ENCODE measurements around the gene EVI5.

EVI5 gene

GRCh38 chr1:92515796-92516201 is 269.1 kb downstream of the EVI5 start:
- DNase-seq (ENCODE audit: low read depth), result no peak

DNA sequence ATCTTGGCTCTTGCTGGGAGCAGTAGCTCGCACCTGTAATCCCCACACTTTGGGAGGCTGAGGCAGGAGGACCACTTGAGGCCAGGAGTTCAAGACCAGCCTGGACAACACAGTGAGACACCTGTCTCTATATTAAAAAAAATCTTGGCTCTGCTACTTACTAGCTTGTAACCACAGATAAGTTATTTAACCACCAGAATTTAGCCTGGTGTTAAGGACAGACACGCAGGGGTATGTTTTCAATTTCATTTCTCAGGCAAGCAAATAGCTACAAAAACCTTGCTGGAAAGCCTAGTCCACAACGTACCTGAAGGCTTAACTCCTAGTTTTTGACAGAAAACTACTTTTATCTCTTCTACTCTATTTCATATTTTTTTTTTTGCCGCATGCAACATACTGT is 273.4 kb downstream of the EVI5 start:
- no peak for DNase-seq (ENCODE audit: low read depth)

DNA sequence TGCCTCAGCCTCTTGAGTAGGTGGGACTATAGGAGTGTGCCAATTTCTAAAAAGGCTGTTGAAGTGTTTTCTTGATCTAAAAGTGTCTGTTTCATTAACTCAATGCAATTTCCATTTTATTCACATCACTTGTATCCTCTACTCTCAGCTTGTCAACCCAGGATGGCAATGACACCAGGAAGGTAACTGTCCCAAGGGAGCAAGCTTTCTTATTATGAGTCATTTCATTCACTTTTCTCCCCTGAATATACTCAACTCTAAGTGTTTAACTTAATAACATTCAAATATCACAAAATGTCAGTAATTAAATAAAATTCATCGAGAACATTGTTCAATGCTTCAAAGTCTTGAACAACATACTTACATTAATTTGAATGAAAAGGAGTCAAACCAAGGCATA is 275.3 kb downstream of the EVI5 start:
- no peak for DNase-seq (ENCODE audit: low read depth)

DNA sequence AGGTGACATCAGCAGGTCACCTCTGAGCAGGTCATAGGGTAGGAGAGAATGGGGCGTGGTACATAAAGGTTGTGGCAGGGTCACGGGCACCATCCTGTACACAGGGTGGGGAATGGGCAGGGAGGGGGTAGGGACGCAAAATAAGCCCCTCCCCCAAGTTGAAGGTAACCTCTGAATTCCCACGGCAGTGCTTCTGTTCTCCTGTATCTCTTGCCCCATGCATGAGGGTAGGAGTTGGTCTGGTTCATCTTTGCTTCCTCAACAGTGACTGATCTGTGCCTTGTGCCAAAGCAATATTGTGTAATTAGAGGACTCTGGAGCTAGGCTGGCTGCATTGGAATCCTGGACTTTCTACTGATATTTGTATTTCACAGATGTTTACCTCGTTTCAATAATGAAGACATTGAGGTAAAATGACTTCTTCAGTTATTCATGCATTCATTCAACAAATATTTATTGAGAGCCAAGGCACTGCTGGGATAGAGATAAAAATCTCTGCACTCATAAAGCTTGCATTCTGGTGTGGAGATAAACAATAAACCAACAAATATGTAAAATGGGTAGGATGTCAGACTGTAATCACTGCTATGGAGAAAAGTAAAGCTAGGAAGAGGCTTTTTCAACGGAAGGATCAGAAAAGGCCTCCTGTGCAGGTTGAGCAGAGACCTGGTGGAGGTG is 279.8 kb downstream of the EVI5 start:
- DNase-seq (ENCODE audit: low read depth), result no peak

- DNase-seq (ENCODE audit: low read depth), result no peak
Observed at GRCh38 chr1:92504291-92505014, 280.5 kb downstream of the EVI5 start.

- no peak for DNase-seq (ENCODE audit: low read depth)
Observed at GRCh38 chr1:92503926-92504285, 281.0 kb downstream of the EVI5 start.

DNA sequence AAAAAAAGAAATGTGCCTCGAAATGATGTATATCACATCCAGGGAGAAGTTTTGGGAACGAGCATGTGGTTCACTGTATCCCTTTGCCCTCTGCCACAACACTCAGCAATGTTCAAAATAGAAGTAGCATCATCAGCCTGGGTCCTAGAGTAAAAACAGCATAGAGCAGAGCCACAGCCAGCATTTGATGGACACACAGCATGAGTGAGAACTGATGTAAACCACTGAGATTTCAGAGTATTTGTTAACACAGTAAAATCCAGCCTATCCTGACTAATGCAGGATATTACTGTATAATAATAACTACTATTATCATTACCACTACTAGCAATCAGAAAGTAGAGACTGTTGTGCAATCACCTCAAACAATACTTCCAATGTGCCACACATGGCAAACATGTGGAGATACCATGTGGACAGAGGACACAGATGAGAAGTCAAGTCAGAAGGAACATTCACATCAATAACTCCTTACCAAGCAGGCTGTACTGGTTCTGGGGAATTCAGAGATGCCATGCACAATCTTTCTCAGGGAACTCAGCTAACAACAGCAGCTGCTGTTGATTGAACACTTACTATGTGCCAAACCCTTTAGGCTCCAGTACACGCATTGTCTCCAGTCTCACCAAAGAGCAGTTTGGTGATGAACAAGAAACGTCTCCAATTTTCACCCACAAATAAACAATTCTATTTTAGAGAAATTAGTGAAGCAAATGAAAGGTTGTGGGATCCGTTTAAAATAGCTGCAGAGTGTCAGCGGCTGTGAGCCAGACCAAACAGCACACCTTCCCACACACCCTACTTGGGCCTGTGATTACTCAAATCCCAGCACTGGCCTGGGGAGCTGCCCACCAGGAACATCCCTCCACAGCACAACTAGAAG is 281.6 kb downstream of the EVI5 start:
- no peak for DNase-seq (ENCODE audit: low read depth)

DNA sequence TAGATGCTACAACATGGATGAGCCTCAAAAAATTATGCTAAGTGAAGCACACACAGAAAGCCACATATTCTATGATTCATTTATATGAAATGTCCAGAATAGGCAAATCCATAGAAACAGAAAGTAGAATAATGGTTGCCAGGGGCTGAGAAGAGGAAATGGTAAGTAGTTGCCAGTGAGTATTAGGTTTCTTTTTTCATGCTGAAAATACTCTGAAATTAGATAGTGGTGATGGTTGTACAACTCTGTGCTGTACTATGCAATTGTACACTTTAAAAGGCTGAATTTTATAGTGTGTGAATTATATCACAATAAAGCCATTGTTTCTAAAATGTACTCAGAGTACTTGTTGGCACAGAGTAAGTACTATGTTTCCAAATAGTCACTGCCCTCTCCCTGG is 282.7 kb downstream of the EVI5 start:
- no peak for DNase-seq (ENCODE audit: low read depth)

- DNase-seq (ENCODE audit: low read depth), result no peak
Observed at GRCh38 chr1:92500552-92500951, 284.4 kb downstream of the EVI5 start.

GRCh38 chr1:92495392-92496063 is 289.4 kb downstream of the EVI5 start:
- DNase-seq (ENCODE audit: low read depth), result no peak

- no peak for DNase-seq (ENCODE audit: low read depth)
Observed at GRCh38 chr1:92494485-92495141, 290.3 kb downstream of the EVI5 start.

DNA sequence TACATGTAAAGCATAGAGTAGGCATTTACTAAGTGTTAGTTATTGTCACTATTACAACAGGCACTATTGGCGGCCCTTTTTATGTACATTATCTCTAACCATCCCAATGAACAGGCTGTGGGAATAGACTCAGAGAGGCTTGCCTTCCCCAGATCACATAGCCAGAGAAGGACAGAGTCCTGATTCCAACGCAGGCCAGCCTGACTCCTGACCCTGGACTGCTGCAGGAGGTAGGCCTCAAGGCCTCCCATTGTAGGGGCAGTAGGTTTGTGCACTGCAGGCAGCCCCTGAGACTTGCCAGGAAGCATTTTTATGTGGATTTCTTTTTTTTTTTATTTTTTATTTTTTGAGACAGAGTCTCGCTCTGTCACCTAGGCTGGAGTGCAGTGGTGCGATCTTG is 291.8 kb downstream of the EVI5 start:
- DNase-seq (ENCODE audit: low read depth), result no peak

- DNase-seq (ENCODE audit: low read depth), result no peak
Observed at GRCh38 chr1:92488832-92489231, 296.1 kb downstream of the EVI5 start.

GRCh38 chr1:92488416-92488815 is 296.5 kb downstream of the EVI5 start:
- no peak for DNase-seq (ENCODE audit: low read depth)

DNA sequence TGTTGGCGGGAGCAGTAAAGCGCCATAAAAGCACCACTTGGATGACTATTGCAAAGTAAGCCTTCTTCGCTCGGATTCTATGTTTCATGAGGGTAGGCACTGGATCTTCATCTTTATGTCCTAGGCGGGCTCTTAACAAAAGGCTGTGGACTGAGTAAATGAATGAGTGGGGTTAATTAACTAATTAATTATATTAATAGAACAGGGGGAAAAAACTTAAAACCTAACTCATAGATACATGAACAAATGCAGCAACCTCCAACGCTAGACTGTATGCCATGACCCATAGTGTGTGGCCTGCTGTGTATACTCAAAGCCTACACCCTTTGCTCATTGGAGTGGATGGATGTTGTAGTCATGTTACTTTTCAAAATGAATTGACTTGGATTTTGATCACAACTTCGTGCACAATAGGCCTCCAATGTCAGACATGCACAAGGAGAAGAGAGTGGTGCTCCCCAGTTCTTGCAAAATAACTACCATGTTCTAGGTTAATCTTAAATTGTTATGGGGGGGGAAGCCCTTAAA is 297.8 kb downstream of the EVI5 start:
- DNase-seq (ENCODE audit: low read depth), result no peak

GRCh38 chr1:92486251-92487077 is 298.4 kb downstream of the EVI5 start, which contains the start of gene GFI1:
Gene GFI1 (minus strand): TSS chr1:92486925. CDS start chr1:92483487, 3,438 bp downstream.
- no peak for DNase-seq (ENCODE audit: low read depth)

DNA sequence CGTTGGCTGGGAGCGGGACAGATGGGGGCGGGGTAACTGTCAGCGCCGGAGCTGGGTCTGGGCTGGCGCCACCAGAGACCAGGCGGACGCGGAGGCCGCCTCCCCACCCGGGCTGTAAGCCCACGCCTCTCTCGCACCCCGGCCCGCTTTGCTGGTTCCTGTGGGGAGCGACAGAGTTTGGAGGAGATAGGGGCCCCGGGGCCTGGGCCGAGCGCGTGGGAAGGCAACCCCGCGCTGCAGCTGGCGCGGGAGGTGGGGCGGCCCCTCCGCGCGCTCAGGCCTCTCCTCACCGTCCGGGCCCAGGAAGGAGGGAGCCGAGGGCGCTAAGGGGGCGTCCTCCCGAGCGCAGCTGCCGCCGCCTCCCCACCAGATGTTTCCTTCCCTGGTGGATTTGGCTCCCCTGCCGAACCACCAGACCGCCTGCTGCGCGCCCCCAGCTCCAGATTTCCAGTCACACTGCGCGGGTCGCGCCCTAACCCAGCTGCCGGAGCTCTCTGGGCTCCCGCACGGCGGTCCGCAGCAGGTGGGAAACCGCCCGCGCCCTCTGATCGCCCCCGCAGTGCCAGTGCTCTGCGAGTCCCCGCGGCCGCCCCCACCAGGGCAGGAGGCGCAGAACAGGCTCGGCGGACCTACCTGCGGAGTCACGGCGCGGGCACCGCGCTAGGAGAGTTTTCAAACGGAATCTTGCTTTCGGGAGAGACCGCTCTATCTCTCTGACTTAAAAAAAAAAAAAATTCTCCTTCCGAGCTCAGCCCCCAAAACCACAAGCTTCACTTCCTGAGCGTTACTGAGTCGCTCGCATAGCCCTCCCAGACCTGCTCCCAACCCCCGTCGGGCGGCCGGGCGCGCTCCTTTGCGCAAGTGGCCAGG is 299.3 kb downstream of the EVI5 start:
- peak; percentile 32 for DNase-seq (ENCODE audit: low read depth)

- no peak for DNase-seq (ENCODE audit: low read depth)
Observed at GRCh38 chr1:92484472-92485380, 300.2 kb downstream of the EVI5 start.
